Caco-2 (cell line): ENCODE data around the gene ATPAF2. TPM values are rescaled to one million over a fixed set of nuclear protein-coding genes. Genes with fewer than 3 reads are reported as not detected.

Experiments
- BruUV-seq: library from RNA; stranded (reverse); fragments of 400-500 nt; replicated peaks from 2 replicates; lab custom pipeline; 2021; lab: Mats Ljungman, UMichigan
- CTCF ChIA-PET: fragments of 300-600 bp; sonication (Branson Sonifier 250); formaldehyde crosslinking; loops from one replicate; lab custom pipeline; 2022; ENCODE audit warnings: antibody characterized with exemption; lab: Charles Lee
- POLR2A ChIA-PET: fragments of 300-600 bp; sonication (Branson Sonifier 250); formaldehyde crosslinking; loops from one replicate; lab custom pipeline; 2022; ENCODE audit warnings: antibody characterized with exemption; lab: Charles Lee
- DNase-seq, 2 experiments: peaks; one replicate each; pipeline versions ENCODE4 v3.0.0 to v3.0.0-alpha.2; 2020 to 2022
- H3K27me3 ChIP-seq: replicated peaks from 2 replicates; pipeline ENCODE4 v1.6.0; 2011; ENCODE audit warnings: low read length; ENCODE audit not compliant: control insufficient read depth, insufficient read depth
- H3K36me3 ChIP-seq: 2 replicates; pipeline ENCODE4 v1.5.1; 2011; ENCODE audit warnings: low read length; ENCODE audit not compliant: control insufficient read depth, insufficient read depth
- H3K4me1 ChIP-seq: fragments of 250-450 bp; sonication (Bioruptor Pico); 2 replicates; pipeline ENCODE4 v1.5.1; 2020; ENCODE audit warnings: mild to moderate bottlenecking
- H3K4me3 ChIP-seq: 2 replicates; pipeline ENCODE4 v1.5.1; 2011; ENCODE audit warnings: low read depth, mild to moderate bottlenecking, control low read depth, low read length
- H3K9me3 ChIP-seq: fragments of 250-450 bp; sonication (Bioruptor Pico); 2 replicates; pipeline ENCODE4 v1.5.1; 2020; ENCODE audit warnings: mild to moderate bottlenecking, moderate library complexity
- H3K27ac Mint-ChIP-seq: one replicate; pipeline ENCODE4 v1.8.0; 2022; ENCODE audit warnings: mixed read lengths; ENCODE audit not compliant: unreplicated experiment
- H3K27me3 Mint-ChIP-seq: one replicate; pipeline ENCODE4 v1.8.0; 2022; ENCODE audit warnings: mixed read lengths; ENCODE audit not compliant: insufficient read depth, unreplicated experiment
- H3K36me3 Mint-ChIP-seq: one replicate; pipeline ENCODE4 v1.8.0; 2022; ENCODE audit warnings: mild to moderate bottlenecking, mixed read lengths; ENCODE audit not compliant: insufficient read depth, unreplicated experiment
- H3K4me1 Mint-ChIP-seq: one replicate; pipeline ENCODE4 v1.8.0; 2022; ENCODE audit warnings: low read depth, mixed read lengths; ENCODE audit not compliant: unreplicated experiment
- H3K4me3 Mint-ChIP-seq: one replicate; pipeline ENCODE4 v1.8.0; 2022; ENCODE audit warnings: mild to moderate bottlenecking, moderate library complexity, mixed read lengths; ENCODE audit not compliant: unreplicated experiment
- H3K9me3 Mint-ChIP-seq: one replicate; pipeline ENCODE4 v1.8.0; 2022; ENCODE audit warnings: mixed read lengths; ENCODE audit not compliant: unreplicated experiment
- CTCF ChIP-seq, 2 experiments: fragments of 200-600 bp in 1 of 2; IDR thresholded peaks; 1 replicate in 1 of 2; 2 replicates in 1 of 2; pipeline versions ENCODE4 v1.5.1 to v1.8.0; 2011 to 2022; ENCODE audit warnings: antibody characterized with exemption in 1 of 2, control low read depth in 1 of 2, inconsistent platforms in 1 of 2, low read depth in 1 of 2, low read length in 1 of 2, mild to moderate bottlenecking in 1 of 2, moderate library complexity in 1 of 2; ENCODE audit not compliant: insufficient read depth in 1 of 2, severe bottlenecking in 1 of 2, unreplicated experiment in 1 of 2
- intact Hi-C: fragments of 100-400 bp; cut with micrococcal nuclease; formaldehyde crosslinking; loops from one replicate; pipeline ENCODE4 v1.10.0; 2022; ENCODE audit not compliant: unreplicated experiment
- total RNA-seq: library from RNA; stranded (reverse); gene quantifications from 2 replicates; pipeline ENCODE4 v1.2.3, GENCODE V29; 2022

Gene ATPAF2
- total RNA-seq, 1 experiment from 2014 or later = 37.9 TPM

- Histone ChIP-seq H3K4me1 (peaks cover 12% of the 10 kb centered on the region), H3K36me3 (no peaks in the 10 kb centered on the region), H3K9me3 (no peaks in the 10 kb centered on the region), H3K4me3 (no peak overlapping the region), H3K27me3 (no peaks in the 10 kb centered on the region)
- H3K4me1 Mint-ChIP-seq = peaks cover 7% of the 10 kb centered on the region
- no peaks in the 10 kb centered on the region for H3K36me3 Mint-ChIP-seq
- BruUV-seq = no TSS peak
- no peaks in the 10 kb centered on the region for H3K9me3 Mint-ChIP-seq
- intact Hi-C loops = loop anchor here (5.0 kb wide), 1 partner anchor 44 kb away; no protein-coding TSS in a partner anchor
- CTCF ChIA-PET = interaction anchor here (0.6 kb wide), 1 partner anchor 16 kb away, joined by 3 read pairs; the partner anchor contains the start of genes DRC3 and TOM1L2
- no peak for TF ChIP-seq CTCF (IDR thresholded peaks at IDR 0.05; ENCODE audit: insufficient read depth in 1 of 2, low read depth in 1 of 2, low read length in 1 of 2, severe bottlenecking in 1 of 2, unreplicated experiment in 1 of 2)
- no peak overlapping the region for H3K4me3 Mint-ChIP-seq
- H3K27ac Mint-ChIP-seq = no peak overlapping the region
- no peak for DNase-seq
- POLR2A ChIA-PET = no interaction called here
- no peaks in the 10 kb centered on the region for H3K27me3 Mint-ChIP-seq
Measured at GRCh38 chr17:17987901-17988300, 51.1 kb downstream of the ATPAF2 start.

- H3K36me3 Mint-ChIP-seq = no peaks in the 10 kb centered on the region
- H3K36me3 ChIP-seq = no peaks in the 10 kb centered on the region
- H3K4me1 Mint-ChIP-seq = peaks cover 7% of the 10 kb centered on the region
- no peak overlapping the region for H3K4me3 Mint-ChIP-seq
- peaks cover 15% of the 10 kb centered on the region for H3K4me1 ChIP-seq
- ChIA-PET POLR2A (no interaction called here), CTCF (interaction anchor here (0.6 kb wide), 2 partner anchors 15 to 43 kb away, joined by 3 read pairs; partner anchors contain the start of genes DRC3 and TOM1L2)
- H3K9me3 Mint-ChIP-seq = no peaks in the 10 kb centered on the region
- BruUV-seq = no TSS peak
- no peak for DNase-seq
- intact Hi-C loops = loop anchor here (5.0 kb wide), 1 partner anchor 45 kb away; no protein-coding TSS in a partner anchor
- no peaks in the 10 kb centered on the region for H3K27me3 Mint-ChIP-seq
- H3K9me3 ChIP-seq = no peaks in the 10 kb centered on the region
- no peak overlapping the region for H3K27ac Mint-ChIP-seq
- TF ChIP-seq CTCF (IDR thresholded peaks at IDR 0.05; ENCODE audit: insufficient read depth in 1 of 2, low read depth in 1 of 2, low read length in 1 of 2, severe bottlenecking in 1 of 2, unreplicated experiment in 1 of 2) = no peak
- no peaks in the 10 kb centered on the region for H3K27me3 ChIP-seq
- no peak overlapping the region for H3K4me3 ChIP-seq
Measured at GRCh38 chr17:17987187-17987896, 51.6 kb downstream of the ATPAF2 start.

- no peaks in the 10 kb centered on the region for H3K9me3 ChIP-seq
- H3K27me3 Mint-ChIP-seq = no peaks in the 10 kb centered on the region
- no peaks in the 10 kb centered on the region for H3K9me3 Mint-ChIP-seq
- no peak overlapping the region for H3K4me3 Mint-ChIP-seq
- no peaks in the 10 kb centered on the region for H3K36me3 ChIP-seq
- intact Hi-C loops = loop anchor here (5.0 kb wide), 1 partner anchor 47 kb away; no protein-coding TSS in a partner anchor
- peaks cover 5% of the 10 kb centered on the region for H3K4me1 Mint-ChIP-seq
- no peak for DNase-seq
- CTCF ChIA-PET = interaction anchor here (0.8 to 1.2 kb wide), 2 partner anchors 58 to 66 kb away, joined by 3 to 4 read pairs; no protein-coding TSS in a partner anchor
- BruUV-seq = no TSS peak
- H3K4me3 ChIP-seq = no peak overlapping the region
- no peaks in the 10 kb centered on the region for H3K27me3 ChIP-seq
- POLR2A ChIA-PET = no interaction called here
- H3K27ac Mint-ChIP-seq = no peak overlapping the region
- peak in 1 of 2 experiments; percentile 15 for TF ChIP-seq CTCF (IDR thresholded peaks at IDR 0.05; ENCODE audit: insufficient read depth in 1 of 2, low read depth in 1 of 2, low read length in 1 of 2, severe bottlenecking in 1 of 2, unreplicated experiment in 1 of 2)
- H3K36me3 Mint-ChIP-seq = no peaks in the 10 kb centered on the region
- peaks cover 10% of the 10 kb centered on the region for H3K4me1 ChIP-seq
Measured at GRCh38 chr17:17985555-17985954, 53.4 kb downstream of the ATPAF2 start.
